NCI-H446 treated with DMSO at 0.1 percent for 48 hours (cell line): ENCODE results near the gene DCAF8L2.
"Not testable (repeated sequence)": the region's sequence is repeated elsewhere in the genome, so short reads cannot be mapped to it uniquely, and the experiment has no call there.

ENCODE experiments used
- DNase-seq: peaks from one replicate; lab custom pipeline; 2025; lab: John Stamatoyannopoulos, UW

The DCAF8L2 gene

DNA sequence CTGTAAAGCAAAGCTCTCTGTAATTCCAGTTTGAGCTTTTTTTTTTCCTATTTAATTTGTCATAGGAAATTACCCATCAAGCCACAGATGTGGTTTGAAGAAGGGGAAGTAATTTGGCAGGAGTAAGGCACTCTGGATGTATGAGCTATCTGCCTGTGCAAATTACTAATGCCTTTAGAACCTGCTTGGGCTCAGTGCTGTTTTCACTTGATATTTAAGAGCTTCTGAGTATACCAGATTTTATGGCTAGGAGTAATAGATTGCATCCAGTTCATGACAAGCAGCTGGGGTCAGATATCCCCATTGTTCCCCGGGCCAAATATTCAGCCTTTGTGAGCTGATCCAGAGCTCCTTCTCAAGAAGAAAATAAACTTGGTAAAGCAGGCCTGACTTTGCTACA is 89.1 kb downstream of the DCAF8L2 start:
- no peak for DNase-seq

DNA sequence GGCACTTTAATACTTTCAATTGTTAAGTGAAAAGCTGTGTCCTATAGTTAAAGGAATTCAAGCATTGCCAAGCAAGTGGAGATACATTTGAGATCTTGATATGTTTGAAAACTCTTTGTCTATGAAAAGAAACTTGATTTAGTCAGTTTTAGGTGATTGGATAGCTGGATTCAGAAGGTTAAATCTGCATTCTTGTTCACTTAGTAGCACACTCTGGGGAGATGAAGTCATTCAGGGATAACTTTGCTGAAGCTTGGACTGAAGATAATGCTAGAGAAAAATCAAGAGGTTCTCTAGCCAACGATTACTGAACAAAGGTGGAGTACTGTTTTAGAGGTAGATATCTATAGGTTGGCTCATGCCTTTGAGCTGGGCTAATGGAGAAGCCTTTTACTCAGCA is 90.6 kb downstream of the DCAF8L2 start:
- no peak for DNase-seq

DNA sequence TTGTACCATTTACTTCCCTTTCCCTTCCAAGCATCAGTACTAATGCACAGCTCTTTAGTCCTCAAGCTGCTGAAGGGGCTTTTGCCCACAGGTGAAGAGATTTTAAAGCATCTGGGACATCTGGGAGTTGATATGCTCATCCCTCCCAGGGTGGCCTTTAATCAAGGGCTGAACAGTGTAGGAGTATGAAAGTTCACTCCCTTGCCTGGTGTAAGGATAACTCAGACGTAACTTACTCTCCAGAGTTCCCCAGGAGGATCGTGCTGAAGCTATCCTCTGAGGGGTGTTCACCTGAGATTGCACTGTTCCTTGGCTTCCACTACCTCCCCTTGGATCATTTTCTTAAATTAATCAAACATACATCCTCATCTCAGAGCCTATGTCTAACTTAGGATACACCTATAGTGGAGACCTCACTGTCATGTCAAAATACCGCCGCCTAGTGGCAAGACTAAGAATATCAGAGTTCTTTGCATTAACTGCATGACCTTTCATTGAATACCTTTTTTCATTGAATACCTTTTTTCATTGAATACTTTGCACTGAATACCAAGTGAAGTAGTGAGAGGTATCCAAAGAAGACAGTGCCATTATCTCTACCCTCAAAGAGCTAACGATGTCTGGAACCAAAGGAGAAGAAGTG is 93.5 kb downstream of the DCAF8L2 start:
- DNase-seq: not testable (repeated sequence)

DNA sequence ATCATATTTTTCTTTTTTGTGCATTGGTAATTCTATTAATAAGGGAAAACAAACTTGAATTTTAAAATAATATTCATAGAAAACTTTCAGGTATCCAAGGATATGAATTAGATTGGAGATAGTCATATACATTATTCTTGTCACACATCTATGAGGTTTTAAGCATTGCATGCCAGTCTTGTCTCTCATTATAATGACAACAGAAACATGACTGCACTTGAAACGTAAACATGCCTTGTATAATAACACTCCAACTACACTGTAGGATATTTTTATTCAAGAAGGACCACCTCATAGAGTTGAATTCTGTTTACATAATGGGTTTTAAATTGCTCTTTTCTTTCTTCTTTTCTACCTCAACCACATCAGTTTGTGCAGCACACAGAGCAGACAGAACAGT is 104.5 kb downstream of the DCAF8L2 start:
- DNase-seq: no peak

DNA sequence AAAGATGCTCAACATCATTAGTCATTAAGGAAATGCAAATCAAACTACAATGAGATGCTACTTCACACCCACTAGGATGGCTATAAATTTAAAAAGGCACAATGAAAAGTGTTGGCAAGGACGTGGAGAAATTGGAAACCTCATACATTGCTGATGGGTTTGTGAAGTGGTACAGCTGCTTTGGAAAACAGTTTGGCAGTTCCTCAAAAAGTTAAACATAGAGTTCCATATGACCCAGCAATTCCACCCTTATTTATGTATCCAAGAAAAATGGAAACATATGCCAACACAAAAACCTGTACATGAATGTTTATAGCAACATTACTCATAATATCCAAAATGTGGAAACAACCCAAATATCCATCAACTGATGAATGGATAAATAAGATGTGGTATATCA is 116.4 kb downstream of the DCAF8L2 start:
- peak; percentile 57 for DNase-seq

DNA sequence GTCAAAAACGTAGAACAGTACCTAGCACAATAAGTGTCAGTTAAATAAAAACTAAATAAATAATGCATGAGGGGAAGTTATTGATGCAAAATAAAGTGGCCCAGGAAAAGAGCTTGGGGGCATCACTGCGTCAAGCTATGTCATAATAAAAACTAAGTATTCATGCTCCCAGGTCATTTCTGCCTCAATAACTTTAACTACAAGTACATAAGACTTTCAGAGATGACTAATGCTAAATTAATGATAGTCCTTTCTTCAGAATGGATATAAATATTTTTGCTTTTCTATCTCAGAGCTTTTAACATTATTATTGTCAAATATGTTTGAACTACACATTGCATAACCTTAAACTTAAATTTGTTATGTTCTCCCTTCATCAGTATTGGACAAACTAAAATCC is 125.5 kb downstream of the DCAF8L2 start:
- DNase-seq: no peak

DNA sequence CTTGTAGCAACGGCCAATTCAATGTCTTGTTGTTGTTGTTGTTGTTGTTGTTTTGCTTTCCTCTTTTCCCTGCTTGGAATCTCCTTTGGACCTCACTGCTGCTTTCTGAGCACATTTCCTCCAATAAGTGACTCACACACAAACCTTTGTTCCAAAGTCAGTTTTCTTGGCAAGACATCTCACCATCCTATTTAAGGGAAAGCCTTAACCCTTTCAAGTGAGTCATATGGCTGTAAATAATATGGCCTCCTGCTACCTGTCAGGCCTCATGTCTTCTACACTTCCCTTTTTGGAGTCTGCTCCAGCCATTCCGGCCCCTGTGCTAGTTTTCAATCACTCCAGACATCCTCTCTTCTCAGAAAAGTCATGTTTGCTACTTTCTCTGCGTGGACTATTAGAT is 138.1 kb downstream of the DCAF8L2 start:
- DNase-seq: no peak

DNA sequence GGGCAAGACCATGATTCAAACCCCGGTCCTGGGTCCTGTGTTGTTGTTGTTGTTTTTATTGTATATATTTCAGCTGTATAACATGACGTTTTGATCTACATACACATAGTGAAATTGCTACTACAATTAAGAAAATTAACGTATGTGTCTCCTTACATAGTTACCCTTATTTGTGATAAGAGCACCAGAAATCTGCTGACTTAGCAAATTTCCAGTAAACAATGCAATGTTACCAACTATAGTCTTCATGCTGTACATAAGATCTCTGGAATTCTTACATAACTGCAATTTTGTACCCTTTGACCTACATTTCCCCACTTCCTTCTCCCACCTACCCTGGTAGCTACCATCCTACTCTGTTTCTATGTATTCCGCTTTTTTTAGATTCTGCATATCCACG is 141.8 kb downstream of the DCAF8L2 start:
- no peak for DNase-seq

DNA sequence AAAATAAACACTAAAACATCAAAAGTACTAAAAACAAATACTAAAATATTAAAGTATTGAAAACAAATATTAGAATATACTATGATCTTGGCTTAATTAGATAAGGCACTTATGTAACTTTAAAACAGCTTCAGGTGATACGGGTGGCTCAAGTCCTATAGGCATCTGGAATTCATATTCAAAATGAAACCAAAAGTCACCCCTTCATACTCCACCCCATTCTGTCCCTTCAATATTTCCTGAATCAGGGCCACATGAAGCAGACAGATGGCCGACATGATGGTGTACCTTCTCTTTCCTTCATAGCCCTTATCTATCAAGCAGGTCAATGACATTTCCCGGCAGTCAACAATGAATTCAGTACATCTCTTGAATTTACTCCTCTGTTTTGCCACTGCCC is 145.8 kb downstream of the DCAF8L2 start:
- no peak for DNase-seq

DNA sequence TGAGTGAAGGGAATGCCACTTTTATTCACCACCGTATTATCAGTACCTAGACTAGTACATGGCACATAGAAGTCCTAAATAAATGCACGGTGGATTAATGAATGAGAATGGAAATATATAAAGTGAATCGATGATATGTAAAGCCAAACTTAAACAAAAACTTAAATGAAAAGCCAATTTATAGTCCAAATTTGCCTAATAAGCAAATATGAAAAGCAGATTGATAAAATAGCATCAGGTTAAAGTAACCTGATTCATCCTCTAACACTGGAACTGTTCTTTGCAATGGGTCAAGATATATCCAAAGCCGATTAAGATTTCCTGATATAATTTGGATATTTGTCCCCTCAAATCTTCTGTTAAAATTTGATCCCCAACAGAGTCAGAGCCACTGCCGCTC is 150.8 kb downstream of the DCAF8L2 start:
- no peak for DNase-seq

DNA sequence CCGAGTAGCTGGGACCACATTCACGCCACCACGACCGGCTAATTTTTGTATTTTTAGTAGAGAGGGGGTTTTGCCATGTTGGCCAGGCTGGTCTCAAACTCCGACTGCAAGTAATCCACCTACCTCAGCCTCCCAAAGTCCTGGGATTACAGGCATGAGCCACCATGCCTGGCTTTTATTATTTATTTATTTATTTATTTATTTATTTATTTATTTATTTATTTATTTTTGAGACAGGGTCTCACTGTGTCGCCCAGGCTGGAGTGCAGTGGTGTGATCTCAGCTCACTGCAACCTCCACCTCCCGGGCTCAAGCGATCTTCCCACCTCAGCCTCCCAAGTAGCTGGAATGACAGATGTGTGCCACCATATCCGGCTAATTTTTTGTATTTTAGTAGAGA is 153.4 kb downstream of the DCAF8L2 start:
- DNase-seq: not testable (repeated sequence)

DNA sequence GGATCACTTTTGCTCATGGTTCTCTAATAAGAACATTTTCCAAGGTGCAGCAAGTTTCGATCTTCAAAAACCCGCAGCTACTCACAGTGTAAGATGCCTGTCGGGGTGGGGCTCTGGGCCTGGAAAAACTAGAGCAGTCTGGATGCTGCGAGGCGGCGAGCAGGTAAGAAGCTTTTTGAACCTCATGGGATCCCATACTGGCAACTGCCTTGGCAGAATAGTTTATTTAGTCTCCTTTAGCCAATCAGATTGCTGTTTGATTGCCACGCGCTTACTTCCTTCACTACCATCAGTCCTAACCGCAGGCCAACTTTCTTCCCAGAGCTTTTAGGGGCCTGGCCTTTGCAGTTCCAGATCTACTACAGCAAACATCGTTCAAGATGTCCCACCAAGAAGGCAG is 156.4 kb downstream of the DCAF8L2 start:
- no peak for DNase-seq

DNA sequence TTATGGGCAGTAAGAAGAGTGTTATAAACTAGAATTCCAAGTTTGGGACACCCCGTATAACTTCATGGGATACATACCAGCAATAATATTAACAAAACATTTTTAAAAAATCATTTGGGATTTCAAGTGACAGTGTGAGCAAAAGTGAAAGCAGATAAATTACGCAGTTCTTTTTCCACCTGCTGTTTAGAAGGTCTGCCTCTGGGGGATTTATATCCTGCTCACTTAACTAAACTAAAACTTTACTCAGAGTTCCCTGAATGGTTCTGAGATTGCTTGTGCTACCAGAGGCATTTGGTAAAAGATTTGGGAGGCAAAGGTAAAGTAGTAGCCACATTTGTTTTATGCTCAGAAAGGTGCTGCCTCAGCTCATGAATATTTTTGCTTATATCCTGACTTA is 160.2 kb downstream of the DCAF8L2 start:
- not testable (repeated sequence) for DNase-seq

DNA sequence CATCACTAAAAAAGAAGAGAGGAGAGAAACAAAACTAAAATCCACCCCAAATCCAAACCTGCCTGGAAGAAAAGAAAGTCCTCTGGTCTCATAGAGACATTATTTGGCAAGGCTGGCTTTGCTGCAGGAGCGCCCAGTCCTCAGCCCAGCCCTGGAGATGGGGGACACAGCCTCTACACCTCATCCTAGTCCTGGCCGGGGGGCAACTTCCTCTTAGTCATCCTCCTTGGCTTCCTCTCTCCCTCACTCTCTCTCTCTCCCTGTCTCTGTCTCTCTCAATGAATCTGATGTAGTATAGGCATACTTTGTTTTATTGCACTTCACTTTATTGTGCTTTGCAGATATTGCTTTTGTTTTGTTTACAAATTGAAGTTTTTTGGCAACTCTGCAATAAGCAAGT is 161.8 kb downstream of the DCAF8L2 start:
- no peak for DNase-seq

DNA sequence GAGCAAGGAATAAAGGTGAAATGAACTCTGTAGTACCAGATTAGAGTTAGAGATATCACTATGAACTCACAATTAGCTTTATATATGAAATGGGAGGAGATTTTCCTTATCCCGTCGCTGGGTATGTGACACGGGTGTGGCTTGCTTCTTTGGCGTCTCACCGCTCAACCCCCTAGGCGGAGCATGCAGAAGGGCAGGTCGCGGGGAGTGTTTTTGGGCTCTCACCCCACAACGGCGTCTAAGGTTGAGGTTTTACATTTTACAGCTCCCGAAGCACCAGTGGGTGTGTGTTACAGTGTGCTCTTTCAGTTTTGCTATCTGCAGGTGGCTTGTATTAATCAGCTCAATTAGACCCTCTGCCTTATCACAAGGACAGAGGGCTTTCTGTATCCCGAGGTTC is 175.6 kb downstream of the DCAF8L2 start:
- no peak for DNase-seq

DNA sequence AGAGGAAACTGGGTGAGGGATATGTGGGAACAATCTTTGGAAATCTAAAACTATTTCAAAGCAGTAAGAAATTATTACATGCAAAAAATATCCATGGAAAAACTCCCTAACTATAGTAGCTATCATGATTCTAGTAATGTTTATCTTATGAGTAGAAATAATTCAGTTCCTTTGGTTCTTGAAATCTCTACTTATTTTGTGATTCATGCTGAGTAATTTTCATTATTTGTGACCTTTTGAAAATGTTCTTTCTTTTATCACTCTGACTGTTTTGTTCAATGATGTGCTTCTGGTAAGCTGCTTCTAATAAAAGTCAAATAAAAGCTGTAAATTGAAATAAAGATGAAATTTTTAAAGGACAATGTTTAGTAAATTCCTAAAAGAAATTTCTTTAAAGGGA is 177.2 kb downstream of the DCAF8L2 start:
- DNase-seq: no peak

DNA sequence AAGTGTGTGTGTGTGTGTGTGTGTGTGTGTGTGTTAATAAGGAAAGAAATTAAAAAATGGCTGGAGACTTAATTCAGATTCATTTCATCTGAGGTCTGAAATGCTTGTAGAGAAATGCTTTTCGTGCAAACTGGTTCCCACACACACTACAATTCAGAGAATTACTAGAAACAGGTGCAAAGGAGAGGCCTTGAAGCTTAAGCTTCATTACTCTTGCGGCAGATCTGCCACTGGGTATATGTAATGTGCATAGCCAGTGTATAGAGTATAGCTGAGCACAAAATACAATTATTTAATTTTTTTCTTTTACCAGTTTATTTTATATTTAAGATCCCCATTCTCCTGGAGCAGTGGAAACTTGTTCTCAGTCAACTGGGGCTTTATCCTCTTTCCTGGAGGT is 185.8 kb downstream of the DCAF8L2 start:
- no peak for DNase-seq

DNA sequence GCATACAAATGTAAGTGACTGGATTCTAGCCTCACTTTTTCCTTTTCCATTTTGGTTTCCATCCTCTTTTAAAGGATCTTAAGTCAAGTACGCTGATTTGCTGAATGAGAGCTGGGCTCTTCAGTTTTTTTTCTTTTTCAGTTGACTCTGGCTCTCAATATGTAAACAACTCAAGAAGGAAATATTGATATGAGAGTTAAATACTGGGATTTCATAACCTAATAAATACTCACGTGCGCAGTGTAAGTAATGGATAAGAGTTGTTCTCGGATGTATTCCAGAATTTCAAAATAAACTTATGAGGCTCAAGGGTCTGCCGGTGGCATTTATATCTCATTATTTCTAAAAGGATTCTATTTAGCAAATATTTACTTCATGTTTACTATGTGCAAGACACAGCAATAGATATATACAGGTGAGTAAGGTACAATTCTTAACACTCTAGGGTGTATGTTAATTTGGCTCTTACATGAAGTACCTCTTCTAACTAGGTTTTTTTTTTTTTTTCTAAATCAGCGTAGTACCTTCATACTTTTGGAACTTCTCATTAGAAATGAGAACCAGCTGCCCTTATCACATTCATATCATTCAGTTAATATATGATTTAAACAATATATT is 206.6 kb downstream of the DCAF8L2 start:
- no peak for DNase-seq

DNA sequence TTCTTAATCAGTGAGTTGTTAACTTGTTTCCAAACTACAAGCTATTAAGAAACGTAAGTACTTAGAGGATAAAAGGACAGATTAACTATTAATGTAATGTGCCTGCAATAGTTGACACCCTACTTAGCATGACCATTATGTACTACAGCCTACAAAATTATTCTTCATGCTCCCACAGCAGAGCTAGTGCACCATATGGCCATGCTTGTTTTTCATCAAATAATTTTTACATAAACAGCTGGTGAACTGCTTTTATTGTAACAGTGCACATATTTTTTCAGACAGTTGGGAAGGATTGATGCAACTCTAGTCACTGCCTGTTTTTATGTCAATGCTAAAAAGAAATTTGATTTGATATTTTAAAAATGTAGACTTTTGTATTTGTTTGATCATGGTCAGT is 207.4 kb downstream of the DCAF8L2 start:
- no peak for DNase-seq
